Fibroblast of lung (primary cell): ENCODE measurements around the gene HRH3. TPM values are rescaled to one million over a fixed set of nuclear protein-coding genes. Genes with fewer than 3 reads are reported as not detected.

Experiments used
- DNase-seq, 2 donors: peaks; one replicate each; pipeline versions ENCODE4 v3.0.0 to v3.0.0-alpha.2; 2010; ENCODE audit warnings: low read depth in 2 of 2
- H2AFZ ChIP-seq: 2 replicates; pipeline ENCODE4 v1.5.1; 2012; ENCODE audit warnings: low read length, control low read depth, inconsistent platforms
- H3K27ac ChIP-seq: 2 replicates; pipeline ENCODE4 v1.5.1; 2011; ENCODE audit warnings: low read length, control low read depth; ENCODE audit not compliant: insufficient read depth
- H3K27me3 ChIP-seq: 2 replicates; pipeline ENCODE4 v1.5.1; 2011; ENCODE audit warnings: mild to moderate bottlenecking, low read length; ENCODE audit not compliant: control insufficient read depth, insufficient read depth
- H3K36me3 ChIP-seq: 2 replicates; pipeline ENCODE4 v1.5.1; 2011; ENCODE audit warnings: low read length; ENCODE audit not compliant: control insufficient read depth, insufficient read depth
- H3K4me1 ChIP-seq: 2 replicates; pipeline ENCODE4 v1.5.1; 2011; ENCODE audit warnings: low read length; ENCODE audit not compliant: control insufficient read depth, insufficient read depth; ENCODE audit errors: extremely low read depth
- H3K4me2 ChIP-seq: 2 replicates; pipeline ENCODE4 v1.5.1; 2011; ENCODE audit warnings: low read length, control low read depth; ENCODE audit not compliant: insufficient read depth; ENCODE audit errors: extremely low read depth
- H3K4me3 ChIP-seq, 4 experiments: fragments of 200-600 bp in 1 of 4; sonication (generic) in 1 of 4; replicated peaks in 1 of 4; 2 replicates each; pipeline ENCODE4 v1.5.1; 2011 to 2016; ENCODE audit warnings: low read length in 4 of 4, low read depth in 3 of 4, mild to moderate bottlenecking in 3 of 4, control low read depth in 2 of 4, inconsistent platforms in 1 of 4, mixed read lengths in 1 of 4; ENCODE audit not compliant: insufficient read depth in 1 of 4; ENCODE audit errors: control extremely low read depth in 1 of 4
- H3K79me2 ChIP-seq: 2 replicates; pipeline ENCODE4 v1.5.1; 2012; ENCODE audit warnings: mild to moderate bottlenecking, low read length, inconsistent platforms; ENCODE audit not compliant: control insufficient read depth, insufficient read depth
- H3K9ac ChIP-seq: 2 replicates; pipeline ENCODE4 v1.5.1; 2011; ENCODE audit warnings: mild to moderate bottlenecking, low read length, control low read depth; ENCODE audit not compliant: insufficient read depth
- H3K9me3 ChIP-seq: 2 replicates; pipeline ENCODE4 v1.5.1; 2012; ENCODE audit warnings: low read depth, low read length; ENCODE audit not compliant: control insufficient read depth, insufficient read depth
- H4K20me1 ChIP-seq: 2 replicates; pipeline ENCODE4 v1.5.1; 2011; ENCODE audit warnings: low read length; ENCODE audit not compliant: control insufficient read depth, insufficient read depth; ENCODE audit errors: extremely low read depth
- CTCF ChIP-seq, 2 donors: IDR thresholded peaks in 1 of 2; conservative IDR thresholded peaks in 1 of 2; 1 replicate in 1 of 2; 2 replicates in 1 of 2; pipeline ENCODE4 v1.5.1; 2011 to 2012; ENCODE audit warnings: low read length in 2 of 2, control low read depth in 1 of 2, inconsistent platforms in 1 of 2, low read depth in 1 of 2, mild to moderate bottlenecking in 1 of 2
- EZH2 ChIP-seq: IDR thresholded peaks from 2 replicates; pipeline ENCODE4 v1.5.1; 2012; ENCODE audit warnings: low read length, control low read depth, mild to moderate bottlenecking; ENCODE audit errors: missing control alignments
- polyA plus RNA-seq, 2 donors: library from polyadenylated mRNA; depleted of rRNA in 1 of 2; stranded (reverse) in 1 of 2; unstranded in 1 of 2; fragments of >200 nt; gene quantifications; 2 replicates each; pipeline ENCODE4 v1.2.1, GENCODE V29; 2011 to 2012; ENCODE audit warnings: missing spikeins in 1 of 2
- total RNA-seq: library from RNA; depleted of rRNA; stranded (reverse); fragments of >200 nt; gene quantifications from 2 replicates; pipeline ENCODE4 v1.2.1, GENCODE V29; 2014

HRH3 gene
- total and polyA plus RNA-seq, 2 donors (not counting 1 experiment from before 2014, with no cell fraction given): not detected

- H3K4me3 ChIP-seq: no peak overlapping the region
- H3K36me3 ChIP-seq: no peaks in the 10 kb centered on the region
- TF ChIP-seq CTCF (conservative IDR thresholded peaks at IDR 0.05 in 1 of 2, IDR thresholded peaks at IDR 0.05 in 1 of 2; ENCODE audit: low read depth in 1 of 2, low read length in 2 of 2) (no peak), EZH2 (no peak)
- H3K4me1 ChIP-seq: no peaks in the 10 kb centered on the region
- DNase-seq: no peak
- H3K9ac ChIP-seq: no peak overlapping the region
- peaks cover 7% of the 10 kb centered on the region for H3K27me3 ChIP-seq
- H3K27ac ChIP-seq: no peak overlapping the region
- H3K79me2 ChIP-seq: no peaks in the 10 kb centered on the region
- no peaks in the 10 kb centered on the region for H4K20me1 ChIP-seq
- no peak overlapping the region for H2AFZ ChIP-seq
- no peak overlapping the region for H3K4me2 ChIP-seq
- no peaks in the 10 kb centered on the region for H3K9me3 ChIP-seq
Measured at GRCh38 chr20:62232770-62233645, 12.9 kb upstream of the HRH3 start.

GRCh38 chr20:62232194-62232593 lies 12.1 kb upstream of the HRH3 start:
- H3K36me3 ChIP-seq: no peaks in the 10 kb centered on the region
- no peaks in the 10 kb centered on the region for H4K20me1 ChIP-seq
- no peak overlapping the region for H3K4me2 ChIP-seq
- no peaks in the 10 kb centered on the region for H3K4me1 ChIP-seq
- TF ChIP-seq EZH2 (no peak), CTCF (conservative IDR thresholded peaks at IDR 0.05 in 1 of 2, IDR thresholded peaks at IDR 0.05 in 1 of 2; ENCODE audit: low read depth in 1 of 2, low read length in 2 of 2) (no peak)
- DNase-seq: no peak
- no peak overlapping the region for H2AFZ ChIP-seq
- H3K9ac ChIP-seq: no peak overlapping the region
- no peak overlapping the region for H3K4me3 ChIP-seq
- no peaks in the 10 kb centered on the region for H3K79me2 ChIP-seq
- no peak overlapping the region for H3K27ac ChIP-seq
- no peaks in the 10 kb centered on the region for H3K9me3 ChIP-seq
- peaks cover 7% of the 10 kb centered on the region for H3K27me3 ChIP-seq

GRCh38 chr20:62231292-62231691 lies 11.2 kb upstream of the HRH3 start:
- no peak for DNase-seq
- H3K27me3 ChIP-seq: peaks cover 8% of the 10 kb centered on the region

More at GRCh38 chr20:62231292-62231691, 11.2 kb upstream of the HRH3 start:
- no peak overlapping the region for H2AFZ ChIP-seq
- no peaks in the 10 kb centered on the region for H3K36me3 ChIP-seq
- no peak for TF ChIP-seq CTCF (conservative IDR thresholded peaks at IDR 0.05 in 1 of 2, IDR thresholded peaks at IDR 0.05 in 1 of 2; ENCODE audit: low read depth in 1 of 2, low read length in 2 of 2)
- no peak for TF ChIP-seq EZH2
- no peak overlapping the region for H3K9ac ChIP-seq
- no peaks in the 10 kb centered on the region for H3K4me1 ChIP-seq
- H3K79me2 ChIP-seq: no peaks in the 10 kb centered on the region
- H3K27ac ChIP-seq: no peak overlapping the region
- no peak overlapping the region for H3K4me2 ChIP-seq
- no peaks in the 10 kb centered on the region for H4K20me1 ChIP-seq
- H3K4me3 ChIP-seq: no peak overlapping the region
- H3K9me3 ChIP-seq: no peaks in the 10 kb centered on the region
